HG03469 (cell line): ENCODE results near the gene BMPER.

Experiments
- ATAC-seq: cut with Tn5 transposase; IDR thresholded peaks from one replicate; pipeline ENCODE4 v1.9.1; 2021; ENCODE audit warnings: mild to moderate bottlenecking, moderate library complexity, moderate number of reproducible peaks; ENCODE audit not compliant: unreplicated experiment

BMPER gene

GRCh38 chr7:33887266-33887975 lies 17.9 kb upstream of the BMPER start:
- ATAC-seq: no peak

DNA sequence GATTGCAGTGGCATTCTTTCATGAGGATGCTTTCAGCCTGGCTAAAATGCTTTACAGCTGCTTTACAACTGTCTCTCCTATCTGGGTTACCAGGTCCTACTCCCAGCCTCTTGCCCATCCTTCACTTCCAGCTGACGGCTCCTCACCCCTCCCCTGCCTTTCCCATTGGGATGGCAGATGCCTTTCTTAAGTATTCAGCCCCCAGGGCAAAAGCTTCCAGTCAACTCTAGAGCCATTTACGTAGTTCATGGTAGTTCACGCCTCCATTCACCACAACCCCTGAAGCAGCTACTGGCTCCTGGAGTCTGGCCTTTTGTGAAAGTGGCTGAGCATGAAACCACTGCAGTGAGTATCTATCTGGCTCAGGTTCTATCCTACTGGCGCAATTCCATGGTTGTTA lies 17.2 kb upstream of the BMPER start:
- ATAC-seq: no peak

DNA sequence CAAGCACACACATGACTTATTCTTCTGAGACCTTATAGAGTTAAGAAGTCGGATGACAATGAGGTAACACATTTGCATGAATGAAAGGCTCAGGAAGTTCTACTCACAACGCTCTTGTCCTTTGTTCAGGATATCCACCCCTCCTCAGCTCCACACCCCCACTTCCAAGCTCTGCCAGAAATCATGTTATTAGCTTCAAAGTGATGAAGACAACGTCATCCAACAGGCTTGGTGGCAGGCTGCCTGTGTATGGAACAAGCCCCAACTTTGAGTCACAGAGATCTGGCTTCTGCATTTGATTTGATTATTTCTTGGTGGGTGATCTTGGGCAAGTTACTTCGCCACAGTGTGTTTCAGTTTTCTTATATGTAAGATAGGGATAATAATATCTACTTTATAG lies 12.4 kb upstream of the BMPER start:
- ATAC-seq: no peak

- ATAC-seq: no peak
These were observed 12.0 kb upstream of the BMPER start for GRCh38 chr7:33893377-33893776.

GRCh38 chr7:33895025-33895804 lies 10.1 kb upstream of the BMPER start:
- peak; percentile 92 for ATAC-seq

DNA sequence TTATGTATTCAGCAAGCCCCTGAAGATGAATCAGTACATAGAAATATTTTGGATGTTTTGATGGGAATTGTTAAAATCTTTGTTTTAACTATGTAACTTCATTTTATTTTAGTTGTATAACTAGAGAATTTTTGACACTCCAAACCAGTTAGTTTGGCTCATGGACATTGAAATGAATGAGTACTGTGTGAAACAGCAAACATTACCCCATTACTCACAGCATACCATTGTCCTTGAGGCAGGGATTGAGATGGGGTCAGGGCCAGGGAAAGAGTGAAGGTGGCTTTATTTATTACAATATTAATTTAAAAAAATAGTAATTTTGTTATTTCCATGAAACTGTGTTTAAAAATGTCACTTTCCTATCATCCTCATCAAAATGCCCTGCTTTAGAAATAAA lies 4.8 kb upstream of the BMPER start:
- no peak for ATAC-seq

DNA sequence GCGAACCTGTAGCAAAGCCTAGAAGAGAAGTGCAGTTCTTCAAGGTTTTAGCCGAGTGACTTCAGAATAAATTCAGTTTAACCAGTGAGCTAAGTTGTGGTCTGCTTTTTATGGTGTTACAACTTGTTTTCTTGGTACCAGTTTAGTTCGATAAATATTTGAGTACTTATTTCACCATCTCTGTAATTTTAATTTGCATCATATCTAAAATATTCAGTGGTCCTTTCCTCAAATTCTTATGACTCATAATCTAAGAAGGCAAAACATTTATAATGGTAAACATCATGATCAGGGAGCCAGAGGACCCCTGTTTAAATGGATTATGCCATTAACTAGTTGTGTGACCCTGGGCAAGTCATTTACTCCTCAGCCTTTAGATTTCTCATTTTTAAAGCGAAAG lies 4.1 kb upstream of the BMPER start:
- ATAC-seq: no peak

DNA sequence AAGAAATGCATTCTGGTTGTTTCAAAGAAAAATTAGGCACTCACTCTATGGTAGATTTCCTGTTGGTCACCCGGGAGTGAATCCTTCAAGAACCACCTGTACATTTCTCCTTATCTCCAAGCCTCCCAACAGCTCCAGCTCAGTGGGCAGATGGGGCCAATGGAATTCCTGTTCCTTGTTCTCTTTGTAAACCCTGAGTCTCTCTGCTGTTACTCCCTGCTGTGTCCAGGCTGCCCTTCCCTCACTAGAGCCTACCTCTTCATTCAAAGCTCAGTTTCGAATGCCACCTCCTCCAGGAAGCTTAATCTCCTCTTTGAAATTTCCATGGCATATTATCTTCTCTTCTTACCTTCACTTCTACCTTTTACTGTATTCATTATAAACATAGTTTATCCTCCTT lies 3.5 kb upstream of the BMPER start:
- ATAC-seq: no peak

DNA sequence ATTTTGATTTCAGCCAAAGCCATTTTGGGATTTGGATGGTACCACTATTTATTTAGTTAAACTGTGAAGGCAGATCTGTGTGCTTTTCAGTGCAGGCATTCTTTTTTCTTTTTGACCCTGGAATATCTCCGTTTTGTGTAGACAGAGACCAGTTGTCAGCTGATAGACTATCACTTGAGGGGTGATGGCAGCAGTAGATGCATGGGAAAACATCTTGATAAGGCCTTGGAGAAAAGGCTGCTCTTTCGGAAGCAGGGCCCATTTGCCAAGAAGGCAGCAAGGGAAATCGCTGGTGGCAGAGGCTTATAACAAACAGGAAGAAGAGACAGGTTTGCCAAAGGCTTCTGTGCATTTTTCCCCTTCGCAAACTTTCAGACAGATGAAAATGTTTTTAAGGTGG lies 2.6 kb upstream of the BMPER start:
- ATAC-seq: no peak

DNA sequence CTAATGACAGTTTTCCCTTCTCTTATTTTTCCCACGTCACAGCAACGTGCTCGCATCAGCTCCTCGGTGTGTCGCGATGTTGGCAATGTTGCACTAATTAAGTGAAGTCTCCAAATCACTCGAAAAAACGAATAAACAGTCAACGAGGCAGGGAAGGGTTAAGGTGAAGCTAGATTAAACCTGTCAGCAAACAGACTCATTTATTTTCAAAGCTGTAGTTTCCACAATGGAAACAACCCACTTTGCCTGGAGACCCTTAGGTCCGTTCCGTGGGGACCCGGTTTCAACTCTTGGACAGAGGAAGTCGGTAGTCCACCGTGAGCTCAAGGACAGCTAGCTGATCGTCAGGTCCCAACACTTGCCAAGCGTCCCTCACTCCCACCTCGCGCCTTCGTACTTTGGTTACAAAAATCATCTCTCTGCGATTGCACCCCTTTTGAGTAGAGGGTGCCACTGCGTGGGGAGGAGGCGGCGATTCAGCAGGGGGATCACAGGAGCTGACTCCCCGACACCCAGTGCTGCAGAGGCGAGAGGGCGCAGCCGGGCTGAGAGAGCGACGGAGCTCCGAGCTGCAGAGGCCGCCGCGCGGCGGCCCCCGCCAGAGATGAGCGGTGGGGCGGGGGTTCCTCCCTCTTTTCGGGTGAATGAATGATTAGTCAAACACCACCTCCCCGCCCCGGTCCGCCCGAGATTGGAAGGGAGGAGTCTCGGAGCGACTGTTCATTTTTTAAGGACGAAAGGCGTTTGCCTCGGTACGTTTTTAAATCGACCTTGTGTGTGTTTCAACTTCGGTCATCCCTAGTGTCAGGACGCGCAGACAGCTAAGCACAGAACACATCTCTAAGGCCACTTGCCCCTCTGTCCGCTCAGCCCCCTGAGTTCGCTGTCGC lies 1.3 kb upstream of the BMPER start:
- ATAC-seq: no peak

- no peak for ATAC-seq
These were observed 504 bp upstream of the BMPER start for GRCh38 chr7:33904681-33905388.

GRCh38 chr7:33906697-33907096 lies 1.4 kb downstream of the BMPER start:
- ATAC-seq: no peak

- ATAC-seq: no peak
These were observed 2.3 kb downstream of the BMPER start for GRCh38 chr7:33907625-33908024.

- no peak for ATAC-seq
These were observed 4.0 kb downstream of the BMPER start for GRCh38 chr7:33909318-33909717.

DNA sequence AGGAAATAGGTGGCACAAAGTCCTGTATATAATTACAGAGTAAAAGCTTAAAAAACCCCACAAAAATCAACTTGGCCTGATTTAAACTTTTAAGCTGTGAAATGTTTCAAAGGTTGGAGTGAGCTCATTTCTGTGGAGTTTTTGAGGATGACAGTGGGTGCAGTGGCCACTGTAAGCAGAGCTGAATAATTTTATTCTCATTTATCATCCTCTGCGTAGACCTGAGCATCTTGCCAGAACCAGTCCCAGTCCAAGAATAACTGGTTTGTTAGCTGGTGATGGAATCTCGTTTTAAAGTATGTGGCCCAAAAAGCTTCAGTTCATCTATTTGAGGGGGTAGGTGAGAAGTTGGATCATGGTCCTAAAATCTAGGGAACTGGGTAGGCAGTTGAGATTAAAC lies 4.4 kb downstream of the BMPER start:
- ATAC-seq: no peak

DNA sequence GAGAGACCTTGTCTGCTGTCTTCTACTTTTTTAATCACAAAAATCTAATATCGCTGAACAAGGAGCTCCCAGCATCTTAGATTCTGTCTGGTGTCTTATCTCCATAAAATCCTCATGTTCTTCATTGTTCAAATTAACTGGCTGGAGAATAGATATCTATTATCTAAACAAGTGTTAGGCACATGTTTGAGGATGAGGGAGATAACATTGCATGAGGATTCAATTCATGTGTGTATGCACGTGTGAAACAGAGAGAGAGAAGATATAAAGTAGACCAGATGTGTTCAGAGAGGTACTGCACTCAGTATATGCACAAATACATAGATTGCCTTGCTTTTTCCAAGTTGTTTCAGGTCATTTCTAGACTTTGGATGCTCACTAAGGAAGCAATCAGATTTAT lies 5.4 kb downstream of the BMPER start:
- no peak for ATAC-seq

DNA sequence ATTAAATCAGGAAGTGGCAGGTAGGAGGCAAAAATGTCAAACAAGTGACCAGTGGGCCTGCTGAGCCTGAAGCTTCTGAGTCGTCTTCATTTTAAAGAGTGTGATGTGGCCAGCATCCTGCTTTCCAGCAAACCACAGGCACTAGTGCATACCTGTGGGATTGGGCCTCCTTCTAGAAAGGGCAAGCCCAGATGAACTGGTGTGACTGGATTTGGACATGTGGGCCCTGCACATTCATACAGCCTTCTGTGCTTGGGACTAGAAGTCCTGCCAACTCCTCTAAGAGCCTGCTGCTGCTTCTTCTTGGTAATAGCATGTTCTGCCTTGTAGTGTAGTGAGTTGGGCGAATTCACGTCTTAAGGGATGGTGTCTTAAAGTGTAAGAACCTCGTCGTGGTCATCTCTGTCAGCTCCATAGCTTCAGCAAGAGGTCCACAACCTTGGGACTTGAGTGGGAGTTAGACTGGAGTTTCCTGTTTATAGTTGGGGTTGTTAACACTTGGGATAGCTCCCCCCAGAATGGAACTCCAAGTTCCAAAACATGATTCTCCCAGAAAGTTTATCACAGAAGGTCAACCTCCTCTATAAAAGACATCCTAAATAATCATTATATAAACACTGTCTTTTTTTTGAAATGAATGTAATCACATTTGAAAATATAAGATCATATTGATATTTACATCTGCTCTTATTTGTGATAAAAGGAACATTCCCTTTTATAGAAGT lies 11.2 kb downstream of the BMPER start:
- no peak for ATAC-seq

- ATAC-seq: no peak
These were observed 12.3 kb downstream of the BMPER start for GRCh38 chr7:33917661-33918060.

- no peak for ATAC-seq
These were observed 13.3 kb downstream of the BMPER start for GRCh38 chr7:33918438-33919143.

DNA sequence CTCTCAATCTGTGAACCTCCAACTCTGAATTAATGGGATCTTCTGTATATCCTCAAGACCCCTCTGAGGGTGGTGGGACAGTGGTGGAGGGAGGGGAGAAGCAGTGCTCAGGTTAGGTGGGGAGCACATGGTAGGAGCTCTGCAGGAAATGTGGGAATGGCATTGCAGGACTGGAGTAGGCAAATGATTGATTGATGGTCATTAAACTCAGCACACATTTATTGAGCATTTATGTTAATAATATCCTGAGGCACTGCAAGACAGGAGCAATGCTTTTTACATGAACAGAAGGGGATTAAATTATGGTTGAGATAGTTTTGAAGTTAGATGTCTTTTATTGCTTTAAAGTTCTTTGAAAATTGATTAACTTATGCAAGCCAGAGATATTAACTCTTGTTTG lies 14.1 kb downstream of the BMPER start:
- ATAC-seq: no peak
